Activated naive CD8-positive, alpha-beta T cell treated with anti-CD3 and anti-CD28 coated beads for 36 hours (primary cell): ENCODE data around the gene CACNB2. TPM values are rescaled to one million over a fixed set of nuclear protein-coding genes. Genes with fewer than 3 reads are reported as not detected.

ENCODE experiments used
- DNase-seq: peaks from one replicate; pipeline ENCODE4 v3.0.0; 2021
- H3K27ac Mint-ChIP-seq: one replicate; pipeline ENCODE4 v1.8.0; 2022; ENCODE audit warnings: mild to moderate bottlenecking, moderate library complexity, mixed read lengths
- H3K27me3 Mint-ChIP-seq: one replicate; pipeline ENCODE4 v1.8.0; 2022; ENCODE audit warnings: mild to moderate bottlenecking, mixed read lengths
- H3K36me3 Mint-ChIP-seq: one replicate; pipeline ENCODE4 v1.8.0; 2021; ENCODE audit warnings: mild to moderate bottlenecking, mixed read lengths
- H3K4me1 Mint-ChIP-seq: one replicate; pipeline ENCODE4 v1.8.0; 2021; ENCODE audit warnings: mixed read lengths
- H3K4me3 Mint-ChIP-seq: one replicate; pipeline ENCODE4 v1.8.0; 2022; ENCODE audit warnings: mild to moderate bottlenecking, moderate library complexity, mixed read lengths
- H3K9me3 Mint-ChIP-seq: one replicate; pipeline ENCODE4 v1.8.0; 2022; ENCODE audit warnings: mixed read lengths
- total RNA-seq, 2 experiments: library from RNA; stranded (reverse); gene quantifications; one replicate each; pipeline ENCODE4 v1.2.3, GENCODE V29; 2021

Gene CACNB2
- total RNA-seq, 2 experiments from 2014 or later, result not detected

GRCh38 chr10:18498998-18499397 lies 358.8 kb downstream of the CACNB2 start:
- Mint-ChIP-seq H3K36me3 (no peaks in the 10 kb centered on the region), H3K4me3 (no peak overlapping the region), H3K27me3 (peaks cover 28% of the 10 kb centered on the region), H3K4me1 (no peaks in the 10 kb centered on the region), H3K27ac (no peak overlapping the region), H3K9me3 (no peaks in the 10 kb centered on the region)
- no peak for DNase-seq

GRCh38 chr10:18500576-18500975 lies 360.4 kb downstream of the CACNB2 start:
- Mint-ChIP-seq H3K9me3 (no peaks in the 10 kb centered on the region), H3K4me3 (no peak overlapping the region), H3K27me3 (peaks cover 28% of the 10 kb centered on the region), H3K4me1 (no peaks in the 10 kb centered on the region), H3K27ac (no peak overlapping the region), H3K36me3 (no peaks in the 10 kb centered on the region)
- DNase-seq, result no peak

- Mint-ChIP-seq H3K36me3 (no peaks in the 10 kb centered on the region), H3K27me3 (peaks cover 28% of the 10 kb centered on the region), H3K4me3 (no peak overlapping the region), H3K27ac (no peak overlapping the region), H3K4me1 (no peaks in the 10 kb centered on the region), H3K9me3 (no peaks in the 10 kb centered on the region)
- no peak for DNase-seq
Measured at GRCh38 chr10:18501198-18501597, 361.0 kb downstream of the CACNB2 start.

- Mint-ChIP-seq H3K36me3 (no peaks in the 10 kb centered on the region), H3K27ac (no peak overlapping the region), H3K9me3 (no peaks in the 10 kb centered on the region), H3K27me3 (peaks cover 28% of the 10 kb centered on the region), H3K4me1 (no peaks in the 10 kb centered on the region), H3K4me3 (no peak overlapping the region)
- no peak for DNase-seq
Measured at GRCh38 chr10:18501629-18502028, 361.4 kb downstream of the CACNB2 start.

GRCh38 chr10:18504161-18504560 lies 363.9 kb downstream of the CACNB2 start:
- no peak for DNase-seq
- no peaks in the 10 kb centered on the region for H3K9me3 Mint-ChIP-seq
- H3K36me3 Mint-ChIP-seq, result no peaks in the 10 kb centered on the region
- H3K27ac Mint-ChIP-seq, result no peak overlapping the region
- no peaks in the 10 kb centered on the region for H3K4me1 Mint-ChIP-seq
- H3K4me3 Mint-ChIP-seq, result no peak overlapping the region
- peaks cover 25% of the 10 kb centered on the region for H3K27me3 Mint-ChIP-seq

GRCh38 chr10:18505456-18506118 lies 365.4 kb downstream of the CACNB2 start:
- no peaks in the 10 kb centered on the region for H3K9me3 Mint-ChIP-seq
- H3K27me3 Mint-ChIP-seq, result peaks cover 18% of the 10 kb centered on the region
- no peak overlapping the region for H3K27ac Mint-ChIP-seq
- H3K36me3 Mint-ChIP-seq, result no peaks in the 10 kb centered on the region
- no peak for DNase-seq
- no peaks in the 10 kb centered on the region for H3K4me1 Mint-ChIP-seq
- H3K4me3 Mint-ChIP-seq, result no peak overlapping the region

GRCh38 chr10:18508587-18508986 lies 368.4 kb downstream of the CACNB2 start:
- H3K27ac Mint-ChIP-seq, result no peak overlapping the region
- no peaks in the 10 kb centered on the region for H3K27me3 Mint-ChIP-seq
- H3K36me3 Mint-ChIP-seq, result peaks cover 18% of the 10 kb centered on the region
- no peaks in the 10 kb centered on the region for H3K4me1 Mint-ChIP-seq
- H3K9me3 Mint-ChIP-seq, result peaks cover 10% of the 10 kb centered on the region
- H3K4me3 Mint-ChIP-seq, result no peak overlapping the region
- no peak for DNase-seq

GRCh38 chr10:18514537-18514936 lies 374.3 kb downstream of the CACNB2 start:
- no peak overlapping the region for H3K27ac Mint-ChIP-seq
- no peak overlapping the region for H3K4me3 Mint-ChIP-seq

GRCh38 chr10:18516851-18517250 lies 376.6 kb downstream of the CACNB2 start:
- H3K4me1 Mint-ChIP-seq, result no peaks in the 10 kb centered on the region
- no peak for DNase-seq
- no peaks in the 10 kb centered on the region for H3K27me3 Mint-ChIP-seq

More at GRCh38 chr10:18514537-18514936, 374.3 kb downstream of the CACNB2 start:
- Mint-ChIP-seq H3K4me1 (no peaks in the 10 kb centered on the region), H3K36me3 (peaks cover 27% of the 10 kb centered on the region), H3K27me3 (no peaks in the 10 kb centered on the region), H3K9me3 (peaks cover 10% of the 10 kb centered on the region)
- no peak for DNase-seq

GRCh38 chr10:18523025-18523424 lies 382.8 kb downstream of the CACNB2 start:
- H3K27ac Mint-ChIP-seq, result no peak overlapping the region
- no peak for DNase-seq
- no peaks in the 10 kb centered on the region for H3K4me1 Mint-ChIP-seq
- H3K4me3 Mint-ChIP-seq, result no peak overlapping the region
- H3K9me3 Mint-ChIP-seq, result peaks cover 8% of the 10 kb centered on the region
- no peaks in the 10 kb centered on the region for H3K27me3 Mint-ChIP-seq
- H3K36me3 Mint-ChIP-seq, result peaks cover 6% of the 10 kb centered on the region

More at GRCh38 chr10:18516851-18517250, 376.6 kb downstream of the CACNB2 start:
- Mint-ChIP-seq H3K36me3 (peaks cover 26% of the 10 kb centered on the region), H3K9me3 (peaks cover 15% of the 10 kb centered on the region), H3K27ac (no peak overlapping the region), H3K4me3 (no peak overlapping the region)

GRCh38 chr10:18523858-18524257 lies 383.6 kb downstream of the CACNB2 start:
- Mint-ChIP-seq H3K36me3 (peaks cover 6% of the 10 kb centered on the region), H3K27ac (no peak overlapping the region), H3K9me3 (peaks cover 8% of the 10 kb centered on the region), H3K27me3 (no peaks in the 10 kb centered on the region), H3K4me3 (no peak overlapping the region), H3K4me1 (no peaks in the 10 kb centered on the region)
- DNase-seq, result no peak

GRCh38 chr10:18527687-18528086 lies 387.5 kb downstream of the CACNB2 start:
- DNase-seq, result no peak
- Mint-ChIP-seq H3K9me3 (peaks cover 8% of the 10 kb centered on the region), H3K36me3 (peaks cover 31% of the 10 kb centered on the region), H3K27me3 (no peaks in the 10 kb centered on the region), H3K27ac (no peak overlapping the region), H3K4me3 (no peak overlapping the region), H3K4me1 (no peaks in the 10 kb centered on the region)

- no peaks in the 10 kb centered on the region for H3K27me3 Mint-ChIP-seq
- no peak overlapping the region for H3K4me3 Mint-ChIP-seq
- H3K4me1 Mint-ChIP-seq, result no peaks in the 10 kb centered on the region
- H3K9me3 Mint-ChIP-seq, result peaks cover 8% of the 10 kb centered on the region
- DNase-seq, result no peak
- H3K27ac Mint-ChIP-seq, result no peak overlapping the region
- peaks cover 36% of the 10 kb centered on the region for H3K36me3 Mint-ChIP-seq
Measured at GRCh38 chr10:18528292-18528691, 388.1 kb downstream of the CACNB2 start.

- no peak overlapping the region for H3K4me3 Mint-ChIP-seq
- peaks cover 58% of the 10 kb centered on the region for H3K36me3 Mint-ChIP-seq
- H3K9me3 Mint-ChIP-seq, result peaks cover 8% of the 10 kb centered on the region
- no peak overlapping the region for H3K27ac Mint-ChIP-seq
- no peaks in the 10 kb centered on the region for H3K4me1 Mint-ChIP-seq
- DNase-seq, result no peak
- no peaks in the 10 kb centered on the region for H3K27me3 Mint-ChIP-seq
Measured at GRCh38 chr10:18532881-18533535, 392.8 kb downstream of the CACNB2 start.

GRCh38 chr10:18533896-18534295 lies 393.7 kb downstream of the CACNB2 start:
- H3K4me3 Mint-ChIP-seq, result no peak overlapping the region
- DNase-seq, result no peak
- H3K9me3 Mint-ChIP-seq, result peaks cover 8% of the 10 kb centered on the region
- no peaks in the 10 kb centered on the region for H3K27me3 Mint-ChIP-seq
- no peak overlapping the region for H3K27ac Mint-ChIP-seq
- H3K4me1 Mint-ChIP-seq, result no peaks in the 10 kb centered on the region
- H3K36me3 Mint-ChIP-seq, result peaks cover 58% of the 10 kb centered on the region

- H3K4me1 Mint-ChIP-seq, result no peaks in the 10 kb centered on the region
- H3K27me3 Mint-ChIP-seq, result no peaks in the 10 kb centered on the region
- H3K4me3 Mint-ChIP-seq, result no peak overlapping the region
- peaks cover 43% of the 10 kb centered on the region for H3K36me3 Mint-ChIP-seq
- no peaks in the 10 kb centered on the region for H3K9me3 Mint-ChIP-seq
- no peak overlapping the region for H3K27ac Mint-ChIP-seq
- DNase-seq, result no peak
Measured at GRCh38 chr10:18539335-18539734, 399.1 kb downstream of the CACNB2 start.
